SK-N-SH treated with all-trans-retinoic acid at 6 μM for 48 hours (cell line): ENCODE measurements around the gene SLC25A20.

Experiments used
- CREB5 ChIP-seq: fragments of 250-450 bp; sonication (Bioruptor Pico); IDR thresholded peaks from 2 replicates; pipeline ENCODE4 v1.5.1; 2020; ENCODE audit warnings: low read depth, mild to moderate bottlenecking, moderate library complexity
- CSDC2 ChIP-seq: fragments of 250-450 bp; sonication (Bioruptor Pico); IDR thresholded peaks from 2 replicates; pipeline ENCODE4 v1.5.0; 2020; ENCODE audit warnings: mild to moderate bottlenecking, moderate library complexity
- ZFP3 ChIP-seq: fragments of 250-450 bp; sonication (Bioruptor Pico); IDR thresholded peaks from 2 replicates; pipeline ENCODE4 v1.5.0; 2020; ENCODE audit warnings: mild to moderate bottlenecking, moderate library complexity
- ZNF8 ChIP-seq: fragments of 450-650 bp; formaldehyde crosslinking; IDR thresholded peaks from 2 replicates; pipeline ENCODE4 v1.5.0; 2020; ENCODE audit warnings: mild to moderate bottlenecking, moderate library complexity

GRCh38 chr3:48832684-48833083 is 66.0 kb downstream of the SLC25A20 start:
- TF ChIP-seq ZNF8 (CRISPR knock-in tag) (no peak), CSDC2 (CRISPR knock-in tag) (no peak), ZFP3 (CRISPR knock-in tag) (no peak), CREB5 (CRISPR knock-in tag) (no peak)
